ENCODE results near the gene STAP2.

DNA sequence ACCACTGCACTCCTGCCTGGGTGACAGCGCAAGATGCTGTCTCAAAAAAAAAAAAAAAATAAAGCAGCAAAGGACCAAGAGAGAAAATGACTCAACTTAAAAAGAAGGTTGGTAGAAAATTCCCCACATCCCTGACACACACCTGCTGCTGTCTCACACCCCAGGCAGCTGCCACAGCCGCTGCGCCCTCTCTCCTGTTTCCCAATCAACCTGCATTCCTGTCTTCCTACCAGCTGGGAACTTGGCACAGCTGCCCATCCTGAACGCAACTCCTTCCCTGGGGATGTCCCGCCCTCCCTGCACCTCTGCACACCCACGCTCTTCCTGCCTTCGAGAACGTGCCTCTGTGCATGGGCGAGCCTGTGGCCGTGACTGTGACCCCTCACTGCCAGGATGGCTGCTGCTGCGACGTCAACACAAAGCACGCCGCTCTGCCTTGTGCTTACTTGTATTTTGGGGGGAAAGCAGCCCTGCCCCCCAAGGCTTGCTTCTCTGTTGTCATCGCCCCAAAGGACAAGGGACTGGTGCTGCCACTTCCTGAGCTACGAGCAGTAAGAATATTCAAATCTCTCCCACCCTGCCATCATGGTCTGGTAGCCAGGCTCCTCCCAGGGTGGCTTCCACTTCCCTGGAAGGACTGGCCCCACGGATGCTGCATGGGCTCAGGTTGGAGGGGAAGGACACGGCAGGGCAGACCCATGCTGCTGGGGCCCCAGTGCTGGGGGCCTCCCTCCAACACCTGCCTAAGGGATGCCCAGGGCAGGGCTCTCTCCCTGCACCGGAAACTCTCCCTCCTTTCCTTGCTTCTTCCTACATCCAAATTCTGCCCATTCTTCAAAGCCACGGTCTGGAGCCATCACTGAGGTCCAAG lies 41.0 kb upstream of the STAP2 start:
- no peak for TF ChIP-seq EZH2 (IDR thresholded peaks at IDR 0.05)
- TF ChIP-seq, protein P1, sequence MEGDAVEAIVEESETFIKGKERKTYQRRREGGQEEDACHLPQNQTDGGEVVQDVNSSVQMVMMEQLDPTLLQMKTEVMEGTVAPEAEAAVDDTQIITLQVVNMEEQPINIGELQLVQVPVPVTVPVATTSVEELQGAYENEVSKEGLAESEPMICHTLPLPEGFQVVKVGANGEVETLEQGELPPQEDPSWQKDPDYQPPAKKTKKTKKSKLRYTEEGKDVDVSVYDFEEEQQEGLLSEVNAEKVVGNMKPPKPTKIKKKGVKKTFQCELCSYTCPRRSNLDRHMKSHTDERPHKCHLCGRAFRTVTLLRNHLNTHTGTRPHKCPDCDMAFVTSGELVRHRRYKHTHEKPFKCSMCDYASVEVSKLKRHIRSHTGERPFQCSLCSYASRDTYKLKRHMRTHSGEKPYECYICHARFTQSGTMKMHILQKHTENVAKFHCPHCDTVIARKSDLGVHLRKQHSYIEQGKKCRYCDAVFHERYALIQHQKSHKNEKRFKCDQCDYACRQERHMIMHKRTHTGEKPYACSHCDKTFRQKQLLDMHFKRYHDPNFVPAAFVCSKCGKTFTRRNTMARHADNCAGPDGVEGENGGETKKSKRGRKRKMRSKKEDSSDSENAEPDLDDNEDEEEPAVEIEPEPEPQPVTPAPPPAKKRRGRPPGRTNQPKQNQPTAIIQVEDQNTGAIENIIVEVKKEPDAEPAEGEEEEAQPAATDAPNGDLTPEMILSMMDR (IDR thresholded peaks at IDR 0.05), result no peak

Measured in neural progenitor cell (in vitro differentiated cells).